ENCODE measurements around the gene OSBPL8.

- TF ChIP-seq CTCF (IDR thresholded peaks at IDR 0.05) = no peak
- TF ChIP-seq POLR2AphosphoS5 (IDR thresholded peaks at IDR 0.05) = no peak
Measured at GRCh38 chr12:76318773-76319594, 240.6 kb downstream of the OSBPL8 start.

Measured in sigmoid colon (tissue), 4 donors.